Measurements from ENCODE around the gene WDFY2. TPM values are rescaled to one million over a fixed set of nuclear protein-coding genes. Genes with fewer than 3 reads are reported as not detected.

The WDFY2 gene
- total and polyA plus RNA-seq, 7 experiments from 2014 or later: 3.2 to 44.3 (median 18.6) TPM

- Histone ChIP-seq H3K27ac (ENCODE audit: low read depth, low read length) (no peak overlapping the region), H3K4me3 (ENCODE audit: low read length) (no peak overlapping the region), H3K9me3 (ENCODE audit: control insufficient read depth in 2 of 3, low read length in 3 of 3) (no peaks in the 10 kb centered on the region), H3K4me1 (ENCODE audit: control insufficient read depth in 2 of 2, insufficient read depth in 2 of 2, low read length in 2 of 2) (no peaks in the 10 kb centered on the region), H3K36me3 (ENCODE audit: control insufficient read depth in 2 of 3, insufficient read depth in 3 of 3, low read length in 3 of 3) (no peaks in the 10 kb centered on the region), H3K27me3 (ENCODE audit: control insufficient read depth in 2 of 2, insufficient read depth in 2 of 2, low read length in 2 of 2) (no peaks in the 10 kb centered on the region)
- Mint-ChIP-seq H3K36me3 (peaks cover 0 to 6% (median 0%) of the 10 kb centered on the region in 5 donors), H3K4me3 (no peak overlapping the region), H3K27me3 (peaks cover 0 to 11% (median 2%) of the 10 kb centered on the region in 5 donors), H3K27ac (no peak overlapping the region), H3K9me3 (peaks cover 0 to 4% (median 0%) of the 10 kb centered on the region in 11 donors), H3K4me1 (peaks cover 0 to 6% (median 0%) of the 10 kb centered on the region in 7 donors)
- intact Hi-C loops (cut with micrococcal nuclease): no loop called here
- ChIA-PET POLR2A (interaction anchor here (0.6 to 1.4 kb wide), 2 partner anchors 28 to 98 kb away, joined by 4 read pairs; no protein-coding TSS in a partner anchor), CTCF (no interaction called here)
- DNase-seq (no peak), ATAC-seq (no peak)
Measured at GRCh38 chr13:51551416-51551815, 32.8 kb upstream of the WDFY2 start.

GRCh38 chr13:51552027-51552426, 32.2 kb upstream of the WDFY2 start:
- Mint-ChIP-seq H3K9me3 (peaks cover 0 to 4% (median 0%) of the 10 kb centered on the region in 11 donors), H3K27me3 (peaks cover 0 to 13% (median 5%) of the 10 kb centered on the region in 5 donors), H3K36me3 (peaks cover 0 to 6% (median 0%) of the 10 kb centered on the region in 5 donors), H3K27ac (no peak overlapping the region), H3K4me1 (peaks cover 0 to 6% (median 0%) of the 10 kb centered on the region in 7 donors), H3K4me3 (no peak overlapping the region)
- Histone ChIP-seq H3K9me3 (ENCODE audit: control insufficient read depth in 2 of 3, low read length in 3 of 3) (no peaks in the 10 kb centered on the region), H3K27me3 (ENCODE audit: control insufficient read depth in 2 of 2, insufficient read depth in 2 of 2, low read length in 2 of 2) (no peaks in the 10 kb centered on the region), H3K4me3 (ENCODE audit: low read length) (no peak overlapping the region), H3K36me3 (ENCODE audit: control insufficient read depth in 2 of 3, insufficient read depth in 3 of 3, low read length in 3 of 3) (no peaks in the 10 kb centered on the region), H3K27ac (ENCODE audit: low read depth, low read length) (no peak overlapping the region), H3K4me1 (ENCODE audit: control insufficient read depth in 2 of 2, insufficient read depth in 2 of 2, low read length in 2 of 2) (no peaks in the 10 kb centered on the region)
- ATAC-seq (no peak), DNase-seq (no peak)
- ChIA-PET CTCF (no interaction called here), POLR2A (interaction anchor here (0.6 to 1.4 kb wide), 2 partner anchors 29 to 98 kb away, joined by 4 read pairs; no protein-coding TSS in a partner anchor)
- intact Hi-C loops (cut with micrococcal nuclease): no loop called here

- Histone ChIP-seq H3K27me3 (ENCODE audit: control insufficient read depth in 2 of 2, insufficient read depth in 2 of 2, low read length in 2 of 2) (no peaks in the 10 kb centered on the region), H3K4me3 (ENCODE audit: low read length) (no peak overlapping the region), H3K4me1 (ENCODE audit: control insufficient read depth in 2 of 2, insufficient read depth in 2 of 2, low read length in 2 of 2) (no peaks in the 10 kb centered on the region), H3K36me3 (ENCODE audit: control insufficient read depth in 2 of 3, insufficient read depth in 3 of 3, low read length in 3 of 3) (no peaks in the 10 kb centered on the region), H3K27ac (ENCODE audit: low read depth, low read length) (no peak overlapping the region), H3K9me3 (ENCODE audit: control insufficient read depth in 2 of 3, low read length in 3 of 3) (no peaks in the 10 kb centered on the region)
- ChIA-PET POLR2A (no interaction called here), CTCF (no interaction called here)
- peaks cover 0 to 4% (median 0%) of the 10 kb centered on the region in 11 donors for H3K9me3 Mint-ChIP-seq
- H3K4me3 Mint-ChIP-seq: no peak overlapping the region
- no peak overlapping the region for H3K27ac Mint-ChIP-seq
- peaks cover 0 to 13% (median 5%) of the 10 kb centered on the region in 5 donors for H3K27me3 Mint-ChIP-seq
- intact Hi-C loops (cut with micrococcal nuclease): no loop called here
- DNase-seq (no peak), ATAC-seq (no peak)
- H3K36me3 Mint-ChIP-seq: peaks cover 0 to 6% (median 0%) of the 10 kb centered on the region in 5 donors
- H3K4me1 Mint-ChIP-seq: peaks cover 0 to 6% (median 0%) of the 10 kb centered on the region in 7 donors
Measured at GRCh38 chr13:51553531-51553930, 30.7 kb upstream of the WDFY2 start.

DNA sequence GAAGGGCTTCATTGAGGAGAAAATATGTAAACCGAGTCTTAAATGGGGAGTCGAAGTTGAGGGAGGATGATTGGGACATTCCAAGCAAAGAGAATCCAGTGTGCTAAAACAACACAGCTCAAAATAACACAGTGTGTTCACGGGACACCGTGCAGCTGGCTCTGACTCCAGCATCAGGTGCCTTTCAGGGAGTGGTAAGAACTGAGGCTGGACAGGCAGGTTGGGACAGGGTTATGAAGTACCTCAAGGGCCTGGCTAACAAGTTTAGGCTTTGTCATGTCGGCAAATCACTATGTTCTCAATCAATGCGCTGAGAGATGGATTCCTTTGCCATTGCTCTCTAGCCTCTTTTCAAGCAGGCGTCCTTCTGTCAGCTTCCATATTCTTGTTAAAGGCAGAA, 27.5 kb upstream of the WDFY2 start:
- H3K27me3 Mint-ChIP-seq: peaks cover 0 to 13% (median 5%) of the 10 kb centered on the region in 5 donors
- no peaks in the 10 kb centered on the region for H3K27me3 ChIP-seq (ENCODE audit: control insufficient read depth in 2 of 2, insufficient read depth in 2 of 2, low read length in 2 of 2)
- POLR2A ChIA-PET: no interaction called here
- H3K9me3 ChIP-seq (ENCODE audit: control insufficient read depth in 2 of 3, low read length in 3 of 3): no peaks in the 10 kb centered on the region
- CTCF ChIA-PET: interaction anchor here (0.6 kb wide), 1 partner anchor 30 kb away, joined by 3 read pairs; no protein-coding TSS in a partner anchor
- peaks cover 0 to 6% (median 0%) of the 10 kb centered on the region in 5 donors for H3K36me3 Mint-ChIP-seq
- H3K9me3 Mint-ChIP-seq: peaks cover 0 to 12% (median 0%) of the 10 kb centered on the region in 11 donors
- H3K4me3 Mint-ChIP-seq: no peak overlapping the region
- ATAC-seq: no peak
- no peak for DNase-seq
- H3K27ac ChIP-seq (ENCODE audit: low read depth, low read length): no peak overlapping the region
- H3K36me3 ChIP-seq (ENCODE audit: control insufficient read depth in 2 of 3, insufficient read depth in 3 of 3, low read length in 3 of 3): no peaks in the 10 kb centered on the region
- no peak overlapping the region for H3K4me3 ChIP-seq (ENCODE audit: low read length)
- intact Hi-C loops (cut with micrococcal nuclease): no loop called here
- no peak overlapping the region for H3K27ac Mint-ChIP-seq
- H3K4me1 Mint-ChIP-seq: peaks cover 0 to 23% (median 6%) of the 10 kb centered on the region in 7 donors
- no peaks in the 10 kb centered on the region for H3K4me1 ChIP-seq (ENCODE audit: control insufficient read depth in 2 of 2, insufficient read depth in 2 of 2, low read length in 2 of 2)

DNA sequence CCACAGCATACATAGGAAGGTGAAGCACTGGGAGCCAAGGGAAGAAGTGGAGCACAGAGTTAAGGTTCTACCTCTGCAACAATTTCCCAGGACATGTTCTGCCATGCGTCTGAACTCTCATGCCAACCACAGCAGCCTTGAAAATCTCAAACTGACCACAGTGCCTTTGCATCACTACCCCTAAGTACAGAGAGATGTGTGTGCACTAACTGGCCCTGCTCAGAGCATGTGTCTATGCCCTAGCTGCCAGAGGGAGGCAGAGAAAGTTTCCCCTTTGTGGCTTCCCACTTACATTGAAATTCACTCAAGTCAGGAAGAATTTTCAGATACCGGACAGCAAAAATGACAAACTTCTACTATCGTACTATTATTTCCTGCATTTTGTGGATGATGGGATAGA, 26.8 kb upstream of the WDFY2 start:
- Mint-ChIP-seq H3K9me3 (peaks cover 0 to 12% (median 0%) of the 10 kb centered on the region in 11 donors), H3K27ac (no peak overlapping the region), H3K36me3 (peaks cover 0 to 7% (median 0%) of the 10 kb centered on the region in 5 donors), H3K27me3 (peaks cover 0 to 13% (median 5%) of the 10 kb centered on the region in 5 donors), H3K4me1 (peaks cover 0 to 28% (median 6%) of the 10 kb centered on the region in 7 donors), H3K4me3 (no peak overlapping the region)
- Histone ChIP-seq H3K9me3 (ENCODE audit: control insufficient read depth in 2 of 3, low read length in 3 of 3) (no peaks in the 10 kb centered on the region), H3K27me3 (ENCODE audit: control insufficient read depth in 2 of 2, insufficient read depth in 2 of 2, low read length in 2 of 2) (no peaks in the 10 kb centered on the region), H3K27ac (ENCODE audit: low read depth, low read length) (no peak overlapping the region), H3K4me1 (ENCODE audit: control insufficient read depth in 2 of 2, insufficient read depth in 2 of 2, low read length in 2 of 2) (no peaks in the 10 kb centered on the region), H3K36me3 (ENCODE audit: control insufficient read depth in 2 of 3, insufficient read depth in 3 of 3, low read length in 3 of 3) (no peaks in the 10 kb centered on the region), H3K4me3 (ENCODE audit: low read length) (no peak overlapping the region)
- ATAC-seq (no peak), DNase-seq (no peak)
- CTCF ChIA-PET: no interaction called here
- intact Hi-C loops (cut with micrococcal nuclease): no loop called here
- POLR2A ChIA-PET: no interaction called here

DNA sequence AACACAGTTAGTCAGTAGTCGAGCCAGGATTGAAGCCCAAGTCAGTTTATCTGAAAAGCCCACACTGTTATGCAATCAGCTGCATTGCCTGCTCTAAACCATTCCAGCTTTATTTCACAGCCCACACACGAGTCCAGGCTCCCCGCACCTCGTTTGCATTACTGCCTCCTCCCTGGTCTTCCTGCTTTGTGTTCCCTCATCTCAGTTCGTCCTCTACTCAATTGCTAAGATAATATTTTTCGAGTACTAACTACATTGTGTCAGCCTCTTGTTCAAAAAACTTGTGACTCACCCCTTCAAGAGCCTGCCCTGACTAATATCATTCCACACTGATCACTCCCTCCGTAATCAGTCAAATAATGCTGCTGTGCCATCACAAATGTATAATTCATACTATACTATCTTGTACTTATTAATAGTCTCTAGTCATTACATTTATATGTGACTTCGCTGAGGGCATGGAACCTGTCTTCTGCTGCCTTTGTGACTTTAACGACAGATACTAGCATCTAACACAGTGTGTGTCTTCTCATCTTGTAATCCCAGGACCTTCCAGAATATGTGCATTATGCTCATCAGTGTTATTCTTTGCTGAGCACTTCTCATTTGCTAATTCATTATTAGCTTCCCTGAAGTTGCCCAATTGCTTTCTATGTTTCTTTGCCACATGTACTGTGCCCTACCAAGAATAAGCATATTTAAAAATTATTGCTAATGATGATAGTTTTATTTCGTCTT, 26.2 kb upstream of the WDFY2 start:
- peaks cover 0 to 32% (median 6%) of the 10 kb centered on the region in 7 donors for H3K4me1 Mint-ChIP-seq
- H3K4me1 ChIP-seq (ENCODE audit: control insufficient read depth in 2 of 2, insufficient read depth in 2 of 2, low read length in 2 of 2): no peaks in the 10 kb centered on the region
- POLR2A ChIA-PET: interaction anchor here (1.5 kb wide), 1 partner anchor 104 kb away, joined by 5 read pairs; no protein-coding TSS in a partner anchor
- no peaks in the 10 kb centered on the region for H3K9me3 ChIP-seq (ENCODE audit: control insufficient read depth in 2 of 3, low read length in 3 of 3)
- DNase-seq: no peak
- H3K27me3 Mint-ChIP-seq: peaks cover 0 to 13% (median 5%) of the 10 kb centered on the region in 5 donors
- intact Hi-C loops (cut with micrococcal nuclease): no loop called here
- peak overlapping the region in 2 of 9 donors; percentile 5 to 33 for H3K27ac Mint-ChIP-seq
- no peak overlapping the region for H3K27ac ChIP-seq (ENCODE audit: low read depth, low read length)
- peaks cover 0 to 12% (median 0%) of the 10 kb centered on the region in 11 donors for H3K9me3 Mint-ChIP-seq
- CTCF ChIA-PET: no interaction called here
- H3K27me3 ChIP-seq (ENCODE audit: control insufficient read depth in 2 of 2, insufficient read depth in 2 of 2, low read length in 2 of 2): no peaks in the 10 kb centered on the region
- no peak overlapping the region for H3K4me3 Mint-ChIP-seq
- no peaks in the 10 kb centered on the region for H3K36me3 ChIP-seq (ENCODE audit: control insufficient read depth in 2 of 3, insufficient read depth in 3 of 3, low read length in 3 of 3)
- H3K36me3 Mint-ChIP-seq: peaks cover 0 to 9% (median 0%) of the 10 kb centered on the region in 5 donors
- no peak overlapping the region for H3K4me3 ChIP-seq (ENCODE audit: low read length)
- peak; percentile 37 for ATAC-seq
